A673 (cell line): ENCODE data around the gene LCORL.

Source experiments
- EZH2 ChIP-seq: fragments of 200-600 bp; sonication (generic); IDR thresholded peaks from 2 replicates; pipeline ENCODE4 v1.6.1; 2017; ENCODE audit warnings: borderline replicate concordance, low read depth, mild to moderate bottlenecking, mixed read lengths, antibody characterized with exemption, low read length; ENCODE audit not compliant: poor library complexity, severe bottlenecking
- TF ChIP-seq, protein P1 (sequence below): fragments of 300-800, 200-600 bp; sonication (generic); conservative IDR thresholded peaks from 2 replicates; pipeline ENCODE4 v1.5.1; 2017; ENCODE audit warnings: low read depth, mild to moderate bottlenecking, antibody characterized with exemption, low read length, moderate library complexity, mixed read lengths

DNA sequence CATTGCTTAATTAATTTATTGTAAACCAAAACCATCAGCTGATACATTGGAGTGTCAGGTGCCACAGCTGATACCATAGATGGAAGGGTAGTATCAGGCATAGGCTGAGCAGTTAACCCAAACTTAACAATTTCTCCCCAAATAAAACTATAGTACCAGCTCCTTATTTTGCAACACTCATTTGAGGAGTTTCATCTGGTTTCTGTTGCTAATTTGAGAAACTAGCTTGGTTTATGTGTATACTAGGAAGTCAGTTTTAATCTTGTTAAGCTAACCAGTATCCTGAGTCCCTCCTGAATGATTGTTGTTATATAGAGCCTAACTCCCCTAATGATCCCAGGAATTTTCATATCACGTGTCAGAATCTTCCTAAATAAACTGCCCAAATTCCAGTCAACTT lies 223.7 kb downstream of the LCORL start:
- TF ChIP-seq, protein P1, sequence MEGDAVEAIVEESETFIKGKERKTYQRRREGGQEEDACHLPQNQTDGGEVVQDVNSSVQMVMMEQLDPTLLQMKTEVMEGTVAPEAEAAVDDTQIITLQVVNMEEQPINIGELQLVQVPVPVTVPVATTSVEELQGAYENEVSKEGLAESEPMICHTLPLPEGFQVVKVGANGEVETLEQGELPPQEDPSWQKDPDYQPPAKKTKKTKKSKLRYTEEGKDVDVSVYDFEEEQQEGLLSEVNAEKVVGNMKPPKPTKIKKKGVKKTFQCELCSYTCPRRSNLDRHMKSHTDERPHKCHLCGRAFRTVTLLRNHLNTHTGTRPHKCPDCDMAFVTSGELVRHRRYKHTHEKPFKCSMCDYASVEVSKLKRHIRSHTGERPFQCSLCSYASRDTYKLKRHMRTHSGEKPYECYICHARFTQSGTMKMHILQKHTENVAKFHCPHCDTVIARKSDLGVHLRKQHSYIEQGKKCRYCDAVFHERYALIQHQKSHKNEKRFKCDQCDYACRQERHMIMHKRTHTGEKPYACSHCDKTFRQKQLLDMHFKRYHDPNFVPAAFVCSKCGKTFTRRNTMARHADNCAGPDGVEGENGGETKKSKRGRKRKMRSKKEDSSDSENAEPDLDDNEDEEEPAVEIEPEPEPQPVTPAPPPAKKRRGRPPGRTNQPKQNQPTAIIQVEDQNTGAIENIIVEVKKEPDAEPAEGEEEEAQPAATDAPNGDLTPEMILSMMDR = no peak
- TF ChIP-seq EZH2 = no peak
